GM19023 (cell line): ENCODE results near the gene NDUFS1.
A peak's percentile ranks its signal among the peaks of the same experiment; 100 is the strongest.
"Not testable (repeated sequence)": the region's sequence is repeated elsewhere in the genome, so short reads cannot be mapped to it uniquely, and the experiment has no call there.

ENCODE experiments used
- ATAC-seq: cut with Tn5 transposase; IDR thresholded peaks from one replicate; pipeline ENCODE4 v1.9.1; 2021; ENCODE audit warnings: mild to moderate bottlenecking, moderate library complexity; ENCODE audit not compliant: unreplicated experiment

Gene NDUFS1

GRCh38 chr2:206105541-206105940, 53.7 kb downstream of the NDUFS1 start:
- no peak for ATAC-seq

GRCh38 chr2:206105038-206105437, 54.2 kb downstream of the NDUFS1 start:
- no peak for ATAC-seq

- ATAC-seq = not testable (repeated sequence)
Measured at GRCh38 chr2:206098872-206099271, 60.4 kb downstream of the NDUFS1 start.

- no peak for ATAC-seq
Measured at GRCh38 chr2:206098471-206098870, 60.8 kb downstream of the NDUFS1 start.

- no peak for ATAC-seq
Measured at GRCh38 chr2:206096876-206097275, 62.4 kb downstream of the NDUFS1 start.

- ATAC-seq = no peak
Measured at GRCh38 chr2:206095536-206096332, 63.5 kb downstream of the NDUFS1 start.

- no peak for ATAC-seq
Measured at GRCh38 chr2:206092297-206092696, 66.9 kb downstream of the NDUFS1 start.

- no peak for ATAC-seq
Measured at GRCh38 chr2:206088248-206088647, 71.0 kb downstream of the NDUFS1 start.

GRCh38 chr2:206086716-206087350, 72.4 kb downstream of the NDUFS1 start:
- ATAC-seq = no peak

GRCh38 chr2:206085742-206086445, 73.3 kb downstream of the NDUFS1 start, which contains the start of gene INO80D:
Gene INO80D (minus strand): TSS chr2:206086174. CDS start chr2:206063016, 23,158 bp downstream.
- peak; percentile 83 for ATAC-seq

GRCh38 chr2:206084870-206085741, 74.1 kb downstream of the NDUFS1 start:
- peak; percentile 34 for ATAC-seq

- ATAC-seq = no peak
Measured at GRCh38 chr2:206084439-206084869, 74.8 kb downstream of the NDUFS1 start.

GRCh38 chr2:206083602-206084438, 75.4 kb downstream of the NDUFS1 start:
- ATAC-seq = no peak

GRCh38 chr2:206082298-206082843, 76.9 kb downstream of the NDUFS1 start:
- no peak for ATAC-seq

- ATAC-seq = no peak
Measured at GRCh38 chr2:206080927-206081326, 78.3 kb downstream of the NDUFS1 start.

- no peak for ATAC-seq
Measured at GRCh38 chr2:206079699-206080465, 79.4 kb downstream of the NDUFS1 start.

- not testable (repeated sequence) for ATAC-seq
Measured at GRCh38 chr2:206077879-206078278, 81.4 kb downstream of the NDUFS1 start.

GRCh38 chr2:206075113-206075512, 84.1 kb downstream of the NDUFS1 start:
- ATAC-seq = no peak

- no peak for ATAC-seq
Measured at GRCh38 chr2:206071807-206072206, 87.4 kb downstream of the NDUFS1 start.
